Measurements from ENCODE around the gene FBLN2.

- TF ChIP-seq POLR2A (IDR thresholded peaks at IDR 0.05) = no peak
- TF ChIP-seq CTCF (IDR thresholded peaks at IDR 0.05) = no peak
Measured at GRCh38 chr3:13524979-13525669, 23.8 kb upstream of the FBLN2 start.

Data from Peyer's patch (tissue), 4 donors.